Stimulated activated CD4-positive, alpha-beta T cell treated with anti-CD3 and anti-CD28 coated beads, Interleukin-15, amount 100 ng/mL, for 1 hour (primary cell): Measurements from ENCODE around the gene CHD9.
A peak's percentile ranks its signal among the peaks of the same experiment; 100 is the strongest.
"Not testable (repeated sequence)": the region's sequence is repeated elsewhere in the genome, so short reads cannot be mapped to it uniquely, and the experiment has no call there.

Source experiments
- DNase-seq, 2 donors: peaks; one replicate each; pipeline ENCODE4 v3.0.0-alpha.2; 2020; ENCODE audit warnings: low read depth in 1 of 2, low spot score in 1 of 2

The CHD9 gene, protein sequence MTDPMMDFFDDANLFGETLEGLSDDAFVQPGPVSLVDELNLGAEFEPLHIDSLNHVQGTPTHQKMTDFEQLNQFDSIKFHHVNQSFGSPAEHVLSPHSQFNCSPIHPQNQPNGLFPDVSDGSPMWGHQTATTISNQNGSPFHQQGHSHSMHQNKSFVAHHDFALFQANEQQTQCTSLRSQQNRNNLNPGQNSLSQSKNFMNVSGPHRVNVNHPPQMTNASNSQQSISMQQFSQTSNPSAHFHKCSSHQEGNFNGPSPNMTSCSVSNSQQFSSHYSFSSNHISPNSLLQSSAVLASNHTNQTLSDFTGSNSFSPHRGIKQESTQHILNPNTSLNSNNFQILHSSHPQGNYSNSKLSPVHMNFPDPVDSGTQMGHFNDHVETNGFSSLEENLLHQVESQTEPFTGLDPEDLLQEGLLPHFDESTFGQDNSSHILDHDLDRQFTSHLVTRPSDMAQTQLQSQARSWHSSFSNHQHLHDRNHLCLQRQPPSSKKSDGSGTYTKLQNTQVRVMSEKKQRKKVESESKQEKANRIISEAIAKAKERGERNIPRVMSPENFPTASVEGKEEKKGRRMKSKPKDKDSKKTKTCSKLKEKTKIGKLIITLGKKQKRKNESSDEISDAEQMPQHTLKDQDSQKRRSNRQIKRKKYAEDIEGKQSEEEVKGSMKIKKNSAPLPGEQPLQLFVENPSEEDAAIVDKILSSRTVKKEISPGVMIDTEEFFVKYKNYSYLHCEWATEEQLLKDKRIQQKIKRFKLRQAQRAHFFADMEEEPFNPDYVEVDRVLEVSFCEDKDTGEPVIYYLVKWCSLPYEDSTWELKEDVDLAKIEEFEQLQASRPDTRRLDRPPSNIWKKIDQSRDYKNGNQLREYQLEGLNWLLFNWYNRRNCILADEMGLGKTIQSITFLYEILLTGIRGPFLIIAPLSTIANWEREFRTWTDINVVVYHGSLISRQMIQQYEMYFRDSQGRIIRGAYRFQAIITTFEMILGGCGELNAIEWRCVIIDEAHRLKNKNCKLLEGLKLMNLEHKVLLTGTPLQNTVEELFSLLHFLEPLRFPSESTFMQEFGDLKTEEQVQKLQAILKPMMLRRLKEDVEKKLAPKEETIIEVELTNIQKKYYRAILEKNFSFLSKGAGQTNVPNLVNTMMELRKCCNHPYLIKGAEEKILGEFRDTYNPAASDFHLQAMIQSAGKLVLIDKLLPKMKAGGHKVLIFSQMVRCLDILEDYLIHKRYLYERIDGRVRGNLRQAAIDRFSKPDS (N-terminal part only)

DNA sequence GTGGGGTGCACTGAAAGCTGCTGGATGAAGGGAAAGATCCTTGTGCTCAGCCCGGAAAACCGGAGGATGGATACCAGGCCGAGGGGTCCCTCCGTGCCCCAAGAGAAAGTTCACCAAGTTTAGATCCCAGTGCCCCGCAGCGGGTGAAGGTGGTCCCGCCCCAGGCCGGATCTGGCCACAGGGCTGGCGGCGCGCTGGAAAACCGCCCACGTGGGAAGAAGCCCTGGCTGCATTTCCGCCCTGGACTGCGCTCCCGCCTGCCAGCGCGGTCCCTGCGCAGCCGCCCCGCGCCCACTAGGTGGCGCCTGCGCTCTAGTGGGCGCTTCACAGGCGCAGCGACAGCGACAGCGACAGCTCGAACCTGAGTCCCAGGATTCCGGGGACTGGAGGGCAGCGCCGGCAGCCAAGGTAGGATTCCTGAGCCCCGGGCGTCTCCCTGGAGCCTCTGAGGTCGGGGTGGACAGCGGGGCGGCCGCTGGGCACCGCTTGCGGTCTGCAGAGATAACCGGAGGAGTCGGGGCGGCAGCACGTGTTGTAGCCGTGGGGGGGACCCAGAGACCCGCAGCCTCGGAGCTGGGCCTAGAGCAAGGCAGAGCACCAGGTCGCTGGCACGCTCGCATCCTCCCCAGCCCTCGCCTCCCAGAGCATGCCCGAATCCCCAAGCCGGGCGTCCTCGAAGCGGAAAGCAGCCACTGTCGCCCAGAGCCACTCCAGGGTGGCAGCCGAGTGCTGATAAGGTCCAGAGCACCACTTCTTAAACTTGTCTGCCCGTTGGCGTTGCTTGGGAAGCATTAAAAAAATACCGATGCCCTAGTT, at the start of gene CHD9:
Gene CHD9 (plus strand): TSS at position 322 of the 816 bp plus-strand sequence. CDS start 101,099 bp downstream, outside the sequence.
- DNase-seq: peak; percentile 48 to 62

DNA sequence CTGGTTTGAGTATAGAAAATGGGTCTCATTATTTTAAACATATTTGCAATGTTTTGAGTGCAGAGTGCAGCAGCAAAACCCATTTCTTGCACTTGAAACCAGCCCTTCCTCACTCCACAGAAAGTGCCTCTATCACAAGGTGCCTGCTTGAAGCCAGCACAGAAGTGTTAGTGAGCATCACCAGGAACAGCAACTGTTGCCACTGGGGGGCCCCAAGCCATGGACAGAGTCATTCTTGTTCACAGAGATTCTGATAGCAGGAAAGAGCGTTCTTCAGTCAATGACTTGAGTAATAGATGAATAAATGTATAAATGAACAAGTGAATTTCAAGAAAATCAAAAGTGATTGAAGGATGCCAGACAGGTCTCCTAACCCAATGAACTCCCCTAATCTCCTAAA, 47.7 kb upstream of the CHD9 start:
- DNase-seq: no peak

DNA sequence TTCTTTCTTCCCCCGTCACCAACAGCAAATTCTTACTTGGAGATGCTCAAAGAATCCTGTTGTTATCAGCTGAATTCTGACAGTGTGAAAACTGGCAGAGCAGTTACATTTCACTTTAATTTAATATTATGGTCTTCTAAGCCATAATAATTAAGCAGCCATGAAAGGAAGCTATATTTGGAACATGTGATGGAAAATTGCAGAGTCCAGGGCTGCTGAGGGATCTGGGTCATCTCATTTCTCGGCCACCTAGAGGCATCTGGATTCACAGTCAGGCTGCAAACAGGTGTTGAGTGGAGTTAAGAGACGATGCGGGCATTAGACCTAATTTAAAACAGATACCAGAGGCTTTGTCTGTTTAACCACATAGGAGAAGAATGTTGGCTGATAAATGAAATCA, 40.5 kb upstream of the CHD9 start:
- DNase-seq: no peak

DNA sequence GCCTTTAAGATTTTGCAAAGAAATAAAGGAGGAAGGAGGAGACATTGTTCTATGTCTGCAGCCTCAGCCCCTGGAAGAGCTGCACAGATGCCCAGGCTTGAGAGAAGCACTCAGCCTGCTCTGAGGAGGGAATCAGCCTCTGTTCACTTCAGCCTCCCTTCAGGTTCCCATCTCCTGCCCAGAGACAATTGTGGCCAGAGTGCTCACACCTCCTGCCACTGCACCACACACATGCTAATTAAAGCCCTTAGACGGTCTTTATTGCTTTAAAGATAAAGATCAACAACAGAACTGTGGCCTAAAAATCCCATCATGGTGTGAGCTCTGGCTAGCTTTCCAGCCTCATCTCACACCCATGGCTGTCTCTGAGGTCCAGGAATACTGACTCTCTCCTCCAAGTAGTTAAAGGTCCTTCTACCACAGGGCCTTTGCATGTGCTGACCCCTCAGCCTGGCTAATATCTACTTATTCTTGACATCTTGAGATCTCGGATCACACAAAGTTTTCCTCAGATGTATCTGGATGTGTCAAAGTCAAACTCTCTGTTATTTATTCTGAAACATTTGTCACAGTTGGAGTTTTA, 35.9 kb upstream of the CHD9 start:
- DNase-seq: no peak

DNA sequence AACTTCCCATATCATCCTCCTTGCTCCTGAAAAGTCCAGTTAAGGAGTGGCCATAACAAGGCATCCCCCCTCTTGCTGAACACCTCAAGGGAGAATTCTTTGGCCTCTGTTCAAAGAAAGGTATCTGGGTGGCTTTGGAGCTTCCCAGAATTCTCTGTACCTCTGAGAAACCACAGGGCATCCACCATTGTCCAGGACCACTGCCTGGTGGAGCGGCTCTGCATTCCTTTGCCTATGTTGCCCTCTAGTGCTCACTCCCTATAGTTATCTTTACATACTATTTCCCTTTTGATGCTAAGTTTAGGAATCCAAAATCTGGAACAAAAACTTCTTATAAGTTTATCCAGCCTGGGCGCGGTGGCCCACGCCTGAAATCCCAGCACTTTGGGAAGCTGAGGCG, 32.4 kb upstream of the CHD9 start:
- DNase-seq: no peak

DNA sequence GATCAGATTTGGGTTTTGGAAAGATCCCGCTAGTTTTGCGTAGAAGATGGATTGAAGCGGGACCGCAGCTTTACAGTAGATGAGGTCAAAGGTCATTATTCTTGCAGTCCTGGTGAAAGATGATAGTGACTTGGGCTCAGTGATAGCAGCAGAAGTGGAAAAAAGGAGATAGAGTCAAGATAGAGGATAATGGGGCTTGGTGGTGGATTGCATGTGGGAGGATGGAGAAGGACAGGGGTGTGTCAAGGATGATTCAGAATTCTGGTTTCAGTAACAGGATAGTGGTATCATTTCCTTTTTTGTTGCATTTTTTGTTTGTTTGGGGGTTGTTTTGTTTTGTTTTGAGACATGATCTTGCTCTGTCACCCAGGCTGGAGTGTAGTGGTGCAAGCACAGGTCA, 30.7 kb upstream of the CHD9 start:
- DNase-seq: no peak

DNA sequence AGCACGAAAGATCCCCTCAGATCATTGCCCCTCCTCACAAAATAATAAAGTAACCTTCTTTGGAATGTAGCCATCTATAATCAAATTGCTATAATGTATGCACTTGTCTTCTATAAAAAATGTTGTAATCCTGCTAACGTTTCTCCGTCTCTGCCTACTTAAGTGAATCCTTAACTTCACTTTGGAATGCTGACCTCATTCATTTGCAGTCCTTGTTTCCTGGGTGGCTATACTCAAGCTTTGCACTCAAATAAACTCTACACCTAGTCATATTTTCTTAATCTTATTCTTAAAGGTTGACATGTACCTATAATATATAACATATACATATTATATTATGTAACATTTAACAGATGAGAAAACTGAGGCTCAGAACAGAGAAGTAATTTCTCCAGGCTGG, 24.8 kb upstream of the CHD9 start:
- no peak for DNase-seq

DNA sequence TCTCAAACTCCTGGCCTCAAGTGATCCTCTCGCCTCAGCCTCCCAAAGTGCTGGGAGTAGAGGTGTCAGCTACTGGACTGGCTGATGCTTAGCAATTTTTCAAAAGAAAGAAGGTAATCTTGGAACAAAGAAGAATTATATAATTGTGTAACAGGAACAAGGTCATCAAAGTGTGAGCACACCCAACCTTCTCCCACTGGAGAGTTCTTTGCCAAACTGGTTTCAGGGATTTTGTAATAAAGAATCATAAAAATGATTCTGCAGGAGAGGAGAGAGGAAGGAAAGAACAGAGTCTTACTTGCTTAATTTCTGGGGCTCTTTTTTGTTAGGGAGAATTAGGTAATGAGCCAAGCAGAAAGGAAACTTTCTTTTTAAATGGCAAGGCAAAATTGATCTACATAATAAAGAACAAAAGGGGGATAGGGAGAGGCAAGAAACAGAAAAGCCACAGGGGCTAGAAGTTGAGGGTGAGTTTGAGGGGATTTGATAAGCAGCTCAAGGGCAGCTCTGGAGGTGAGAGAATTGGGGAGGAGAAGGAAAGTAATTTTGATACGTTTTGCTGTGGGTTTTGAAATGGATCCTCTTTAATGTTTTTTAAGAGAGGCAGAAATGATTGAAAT, 23.4 kb upstream of the CHD9 start:
- DNase-seq: no peak

DNA sequence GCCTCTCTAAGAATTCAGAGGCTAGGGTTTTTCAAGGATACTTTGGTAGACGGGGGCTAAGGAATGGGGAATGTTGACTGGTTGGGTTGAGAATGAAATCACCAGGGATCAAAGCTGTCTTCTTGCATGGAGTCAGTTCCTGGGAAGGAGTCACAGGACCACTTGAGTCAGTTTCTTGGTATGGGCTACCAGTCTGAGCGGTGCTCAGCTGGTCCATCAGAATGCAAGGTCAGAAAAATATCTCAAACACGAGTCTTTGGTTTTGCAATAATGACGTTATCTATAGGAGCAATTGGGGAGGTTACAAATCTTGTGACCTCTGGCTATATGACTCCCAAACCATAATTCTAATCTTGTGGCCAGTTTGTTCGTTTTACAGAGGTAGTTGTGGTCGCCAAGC, 20.5 kb upstream of the CHD9 start:
- DNase-seq: no peak

DNA sequence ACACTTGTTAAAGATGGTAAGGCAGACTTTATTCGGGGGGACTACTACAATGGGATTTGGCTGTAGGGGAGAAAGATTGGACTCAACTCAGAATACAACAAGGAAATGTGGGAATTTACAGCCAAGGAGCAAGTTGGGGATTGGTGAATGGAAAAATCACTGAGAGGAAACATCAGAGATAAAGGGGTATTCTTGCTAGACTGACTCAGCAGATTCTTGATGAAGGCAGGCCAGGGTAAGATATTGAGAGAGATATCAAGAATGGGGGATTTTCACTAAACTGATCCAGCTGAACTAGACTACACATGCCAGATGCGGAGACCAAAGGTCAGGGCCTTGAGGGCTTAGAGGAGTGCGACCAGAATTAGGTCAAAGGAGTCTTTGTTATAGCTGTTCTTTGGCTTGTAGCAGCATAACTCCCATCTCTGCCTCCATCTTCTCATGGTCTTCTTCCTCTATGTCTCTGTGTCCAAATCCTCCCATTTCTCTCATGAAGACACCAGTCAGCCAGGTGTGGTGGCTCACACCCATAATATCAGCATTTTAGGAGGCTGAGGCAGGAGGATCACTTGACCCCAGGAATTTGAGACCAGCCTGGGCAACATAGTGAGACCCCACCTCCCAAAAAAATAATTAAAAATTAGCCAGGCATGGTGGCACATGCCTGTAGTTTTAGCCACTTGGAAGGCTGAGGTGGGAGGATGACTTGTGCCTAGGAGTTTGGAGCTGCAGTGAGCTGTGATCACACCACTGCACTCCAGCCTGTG, 19.4 kb upstream of the CHD9 start:
- no peak for DNase-seq

DNA sequence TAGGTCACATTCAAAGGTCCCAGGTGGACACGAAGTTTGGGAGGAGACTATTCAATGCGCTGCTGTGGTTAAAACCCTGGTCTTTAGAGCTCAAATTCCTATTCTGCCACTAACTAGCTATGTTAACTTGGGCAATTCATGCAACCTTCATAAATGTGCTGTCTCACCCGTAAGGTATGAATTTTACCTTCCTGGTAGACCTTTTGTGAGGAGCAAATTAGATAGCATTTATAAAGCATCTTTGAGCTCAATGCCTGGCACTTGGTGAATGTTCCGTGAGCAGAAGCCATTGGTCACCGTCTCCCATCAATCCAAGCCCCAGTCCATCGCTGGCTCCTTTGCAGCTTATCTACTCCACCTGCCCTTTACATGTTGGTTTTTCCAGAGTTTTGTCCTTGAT, 18.7 kb upstream of the CHD9 start:
- DNase-seq: no peak

DNA sequence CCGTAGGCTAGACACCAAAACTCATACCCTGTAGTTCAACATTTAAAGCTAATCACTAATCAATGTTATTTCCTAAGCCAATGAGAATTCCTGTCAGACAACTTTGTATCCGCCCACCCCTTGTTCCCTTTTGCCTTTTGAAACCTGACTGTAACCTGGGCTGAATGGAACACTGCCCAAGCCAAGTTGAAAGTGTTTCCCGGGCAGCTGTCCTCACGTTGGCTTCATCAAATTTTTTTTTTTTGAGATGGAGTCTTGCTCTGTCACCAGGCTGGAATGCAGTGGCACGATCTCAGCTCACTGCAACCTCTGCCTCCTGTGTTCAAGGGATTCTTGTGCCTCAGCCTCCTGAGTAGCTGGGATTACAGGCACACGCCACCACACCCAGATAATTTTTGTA, 18.1 kb upstream of the CHD9 start:
- not testable (repeated sequence) for DNase-seq

DNA sequence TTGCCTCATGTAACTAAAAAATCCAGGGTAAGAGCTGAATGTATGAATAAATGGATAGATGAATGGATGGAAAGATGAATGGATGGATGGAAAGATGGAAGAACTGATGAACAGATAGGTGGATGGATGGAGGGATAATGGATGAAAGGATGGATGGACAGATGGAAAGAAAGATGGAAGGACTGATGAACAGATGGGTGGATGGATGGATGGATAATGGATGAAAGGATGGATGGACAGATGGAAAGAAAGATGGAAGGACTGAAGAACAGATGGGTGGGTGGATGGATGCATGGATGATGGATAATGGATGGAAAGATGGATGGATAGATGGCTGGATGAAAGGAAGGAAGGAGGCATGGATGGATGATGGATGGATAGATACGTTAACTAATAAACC, 14.0 kb upstream of the CHD9 start:
- DNase-seq: no peak

DNA sequence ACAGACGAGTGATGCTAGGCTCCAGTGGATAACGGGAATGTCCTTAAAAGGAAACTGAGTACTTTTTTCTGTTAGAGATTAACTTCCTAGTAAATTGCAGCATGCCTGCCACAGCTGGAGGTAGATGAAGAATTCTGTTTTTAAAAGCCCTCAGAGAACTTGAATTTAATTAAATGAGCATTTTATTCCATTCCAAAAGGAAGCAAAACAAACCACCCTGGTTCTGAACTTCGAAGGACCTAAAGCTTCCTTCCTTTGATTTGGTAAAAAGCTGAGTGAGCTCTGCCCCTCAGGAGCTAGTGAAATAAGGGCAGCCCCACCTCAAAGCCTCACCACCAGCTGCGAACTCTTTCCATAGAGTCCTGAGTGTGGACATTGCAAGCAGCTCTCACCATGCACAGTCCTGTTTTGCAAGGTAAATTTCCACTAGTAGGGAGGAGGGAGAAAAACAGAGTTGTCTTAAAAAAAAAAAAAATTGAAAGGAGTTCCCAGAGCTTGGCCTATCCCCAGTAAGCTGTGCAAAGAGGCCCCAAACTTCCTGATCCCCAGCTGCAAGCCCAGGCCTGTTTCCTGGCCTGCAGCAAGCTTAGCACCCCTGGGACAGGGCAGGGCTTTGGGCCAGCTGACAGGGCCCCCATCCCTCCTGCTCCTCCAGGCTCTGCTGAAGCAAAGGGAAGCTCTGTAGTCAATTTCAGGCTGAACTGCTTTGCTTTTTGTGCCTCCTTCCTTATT, 13.3 kb upstream of the CHD9 start:
- no peak for DNase-seq

DNA sequence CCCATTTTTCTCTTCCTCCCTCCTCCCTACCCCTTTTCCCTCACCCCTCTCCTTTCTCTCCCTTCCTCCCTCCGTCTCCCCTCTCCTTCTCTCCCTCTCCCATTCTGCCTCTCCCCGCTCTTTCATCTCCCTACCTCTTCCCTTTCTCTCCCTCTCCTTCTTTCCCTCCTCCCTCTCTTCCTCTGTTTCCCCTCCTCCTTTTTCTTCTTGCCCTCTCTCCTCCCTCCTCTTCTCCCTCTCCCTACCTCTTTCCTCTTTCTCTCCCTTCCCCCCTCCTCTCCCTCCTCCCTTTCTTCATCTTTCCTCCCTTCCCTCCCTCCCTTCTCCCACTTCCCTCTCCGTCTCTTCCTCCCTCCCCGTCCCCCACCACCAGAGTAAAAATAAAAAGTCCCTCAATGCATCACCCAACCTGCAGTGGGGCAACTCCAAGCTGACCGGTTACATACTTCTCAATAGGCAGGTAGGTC, 12.5 kb upstream of the CHD9 start:
- no peak for DNase-seq

DNA sequence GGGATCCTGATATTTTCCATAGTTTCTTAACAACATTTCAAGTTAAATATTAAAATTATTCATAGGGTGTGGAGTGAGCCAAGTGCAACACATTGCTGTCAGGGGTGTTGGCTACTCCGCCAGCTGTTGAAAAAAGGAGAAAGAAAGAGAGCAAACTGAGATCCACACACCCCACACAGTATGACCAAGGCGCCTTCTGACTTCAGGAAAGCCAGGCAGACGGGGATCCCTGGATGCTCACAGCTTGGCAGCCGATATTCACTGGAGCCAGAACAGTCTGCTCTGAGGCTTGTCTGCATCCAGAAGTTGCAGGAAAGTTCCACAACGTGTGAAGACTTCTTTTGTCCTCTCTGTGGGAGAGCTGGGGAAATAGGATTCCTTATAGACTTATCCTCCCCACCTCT, 11.4 kb upstream of the CHD9 start:
- no peak for DNase-seq

DNA sequence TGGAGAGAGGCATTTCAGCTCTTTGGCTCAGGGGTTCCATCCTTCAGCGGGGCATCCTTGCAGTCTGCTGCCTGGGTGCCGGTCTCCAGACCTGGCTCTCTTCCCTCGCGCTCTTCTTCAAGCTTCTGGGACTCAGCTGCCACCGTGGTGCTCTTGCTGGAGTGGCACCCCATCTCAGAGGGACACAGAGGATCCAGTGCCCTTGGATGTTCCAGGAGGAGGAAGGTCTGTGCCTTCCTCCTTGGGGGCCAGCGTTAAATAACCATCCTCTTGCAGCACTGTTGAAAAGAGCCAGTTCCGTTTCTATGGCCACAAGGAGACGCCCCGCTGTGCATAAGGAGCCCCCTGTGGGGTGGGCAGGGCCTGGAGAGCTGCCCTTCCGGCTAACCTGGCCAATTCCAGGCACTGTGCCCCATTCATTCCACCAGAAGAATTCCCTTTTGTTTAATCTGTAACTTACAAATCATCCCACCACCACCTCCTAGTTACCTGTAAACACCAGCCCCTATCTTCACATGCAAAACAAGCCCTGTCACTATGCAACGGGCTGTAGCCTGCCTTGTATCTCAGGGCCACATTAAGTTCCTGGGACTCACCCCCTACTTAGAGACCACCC, 10.7 kb upstream of the CHD9 start:
- DNase-seq: no peak
